ENCODE data around the gene CCT3. TPM values are rescaled to one million over a fixed set of nuclear protein-coding genes. Genes with fewer than 3 reads are reported as not detected.

Gene CCT3
- total RNA-seq, 1 donor from 2014 or later = 360 TPM

GRCh38 chr1:156282479-156283222, 55.4 kb downstream of the CCT3 start, which contains the start of gene SMG5:
SMG5 (minus strand) TSS chr1:156282825; CDS start chr1:156282680, 145 bp downstream.
- peaks cover 7% of the 10 kb centered on the region for H3K36me3 Mint-ChIP-seq (ENCODE audit: low read depth, unreplicated experiment)
- DNase-seq (ENCODE audit: low read depth) (peak; percentile 97), FAIRE-seq (no peak)
- Histone ChIP-seq H3K4me3 (ENCODE audit: insufficient read depth, low read depth, low read length) (peak within 1 kb of the TSS; percentile 87), H3K36me3 (ENCODE audit: insufficient read depth, low read length) (peaks cover 11% of the 10 kb centered on the region), H3K4me2 (ENCODE audit: low read length) (peak within 1 kb of the TSS; percentile 97), H3K9me3 (ENCODE audit: insufficient read depth, low read depth, low read length) (no peaks in the 10 kb centered on the region), H3K27me3 (ENCODE audit: insufficient read depth, low read length) (no peaks in the 10 kb centered on the region), H3K27ac (ENCODE audit: low read depth, low read length) (peak within 1 kb of the TSS; percentile 80), H3K79me2 (ENCODE audit: insufficient read depth, low read length) (peaks cover 54% of the 10 kb centered on the region), H4K20me1 (ENCODE audit: insufficient read depth, low read length) (peaks cover 46% of the 10 kb centered on the region), H3K9ac (ENCODE audit: low read length) (peak within 1 kb of the TSS; percentile 96), H3K4me1 (ENCODE audit: insufficient read depth, low read length) (peaks cover 17% of the 10 kb centered on the region), H2AFZ (ENCODE audit: low read depth, low read length) (peak within 1 kb of the TSS; percentile 83)
- H3K27ac Mint-ChIP-seq (ENCODE audit: unreplicated experiment) = peak within 1 kb of the TSS; percentile 88
- peaks cover 17% of the 10 kb centered on the region for H3K4me1 Mint-ChIP-seq (ENCODE audit: low read depth, unreplicated experiment)
- H3K27me3 Mint-ChIP-seq (ENCODE audit: low read depth, unreplicated experiment) = no peaks in the 10 kb centered on the region
- peak within 1 kb of the TSS; percentile 94 for H3K4me3 Mint-ChIP-seq (ENCODE audit: unreplicated experiment)
- no peak for TF ChIP-seq EZH2 (IDR thresholded peaks at IDR 0.05; ENCODE audit: insufficient read depth, low read length)
- TF ChIP-seq, protein P1, sequence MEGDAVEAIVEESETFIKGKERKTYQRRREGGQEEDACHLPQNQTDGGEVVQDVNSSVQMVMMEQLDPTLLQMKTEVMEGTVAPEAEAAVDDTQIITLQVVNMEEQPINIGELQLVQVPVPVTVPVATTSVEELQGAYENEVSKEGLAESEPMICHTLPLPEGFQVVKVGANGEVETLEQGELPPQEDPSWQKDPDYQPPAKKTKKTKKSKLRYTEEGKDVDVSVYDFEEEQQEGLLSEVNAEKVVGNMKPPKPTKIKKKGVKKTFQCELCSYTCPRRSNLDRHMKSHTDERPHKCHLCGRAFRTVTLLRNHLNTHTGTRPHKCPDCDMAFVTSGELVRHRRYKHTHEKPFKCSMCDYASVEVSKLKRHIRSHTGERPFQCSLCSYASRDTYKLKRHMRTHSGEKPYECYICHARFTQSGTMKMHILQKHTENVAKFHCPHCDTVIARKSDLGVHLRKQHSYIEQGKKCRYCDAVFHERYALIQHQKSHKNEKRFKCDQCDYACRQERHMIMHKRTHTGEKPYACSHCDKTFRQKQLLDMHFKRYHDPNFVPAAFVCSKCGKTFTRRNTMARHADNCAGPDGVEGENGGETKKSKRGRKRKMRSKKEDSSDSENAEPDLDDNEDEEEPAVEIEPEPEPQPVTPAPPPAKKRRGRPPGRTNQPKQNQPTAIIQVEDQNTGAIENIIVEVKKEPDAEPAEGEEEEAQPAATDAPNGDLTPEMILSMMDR (IDR thresholded peaks at IDR 0.05; ENCODE audit: insufficient read depth, low read depth, low read length) = no peak
- H3K9me3 Mint-ChIP-seq (ENCODE audit: unreplicated experiment) = no peaks in the 10 kb centered on the region

DNA sequence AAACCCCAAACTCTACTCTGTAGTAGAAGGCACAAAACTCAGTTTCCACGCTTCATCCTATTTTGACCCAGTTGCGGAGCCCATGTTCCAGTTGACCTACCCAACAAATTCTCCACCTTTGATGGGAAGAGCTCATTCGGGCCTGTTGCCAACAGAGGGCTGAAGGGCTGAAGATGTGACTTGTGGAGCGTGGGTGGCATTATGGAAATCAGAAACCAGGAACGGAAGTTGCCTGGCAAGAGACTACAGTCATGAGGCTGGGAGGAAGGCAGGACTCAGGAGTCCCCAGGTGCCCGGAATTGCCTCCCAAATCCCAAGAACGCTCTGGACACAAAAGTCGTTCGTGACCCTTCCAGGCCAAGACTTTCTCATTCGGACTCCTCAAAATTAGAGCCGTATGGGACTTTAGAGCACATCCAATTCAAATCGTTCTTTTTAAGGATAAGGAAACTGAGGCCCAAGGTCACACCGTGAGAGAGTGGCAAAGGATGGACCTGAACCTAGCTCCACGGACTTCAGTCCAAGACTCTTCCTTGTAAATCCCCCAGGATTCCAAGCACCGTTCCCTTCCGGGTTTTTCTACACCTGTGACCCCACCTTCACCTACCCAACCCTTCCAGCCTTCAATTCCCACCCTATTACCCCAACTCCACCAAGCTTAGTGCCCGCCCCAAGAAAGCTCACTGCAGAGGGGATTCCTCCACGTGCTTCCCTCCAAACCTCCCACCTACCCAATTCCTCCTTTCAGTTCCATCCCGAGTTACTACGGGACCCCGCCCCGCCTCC, 56.2 kb downstream of the CCT3 start:
- Histone ChIP-seq H3K27me3 (ENCODE audit: insufficient read depth, low read length) (no peaks in the 10 kb centered on the region), H3K27ac (ENCODE audit: low read depth, low read length) (peak overlapping the region; percentile 80), H3K9me3 (ENCODE audit: insufficient read depth, low read depth, low read length) (no peaks in the 10 kb centered on the region), H3K9ac (ENCODE audit: low read length) (peak overlapping the region; percentile 96), H3K36me3 (ENCODE audit: insufficient read depth, low read length) (peaks cover 16% of the 10 kb centered on the region), H3K4me1 (ENCODE audit: insufficient read depth, low read length) (peaks cover 17% of the 10 kb centered on the region), H3K4me2 (ENCODE audit: low read length) (peak overlapping the region; percentile 97), H3K4me3 (ENCODE audit: insufficient read depth, low read depth, low read length) (peak overlapping the region; percentile 87), H4K20me1 (ENCODE audit: insufficient read depth, low read length) (peaks cover 47% of the 10 kb centered on the region), H3K79me2 (ENCODE audit: insufficient read depth, low read length) (peaks cover 57% of the 10 kb centered on the region), H2AFZ (ENCODE audit: low read depth, low read length) (no peak overlapping the region)
- Mint-ChIP-seq H3K36me3 (ENCODE audit: low read depth, unreplicated experiment) (peaks cover 9% of the 10 kb centered on the region), H3K27me3 (ENCODE audit: low read depth, unreplicated experiment) (no peaks in the 10 kb centered on the region), H3K27ac (ENCODE audit: unreplicated experiment) (peak overlapping the region; percentile 77), H3K4me1 (ENCODE audit: low read depth, unreplicated experiment) (peaks cover 17% of the 10 kb centered on the region), H3K4me3 (ENCODE audit: unreplicated experiment) (peak overlapping the region; percentile 94), H3K9me3 (ENCODE audit: unreplicated experiment) (no peaks in the 10 kb centered on the region)
- FAIRE-seq (no peak), DNase-seq (ENCODE audit: low read depth) (peak; percentile 26)
- TF ChIP-seq EZH2 (IDR thresholded peaks at IDR 0.05; ENCODE audit: insufficient read depth, low read length) = no peak
- TF ChIP-seq, protein P1 (IDR thresholded peaks at IDR 0.05; ENCODE audit: insufficient read depth, low read depth, low read length) = no peak

Data from astrocyte (in vitro differentiated cells and primary cell).